Right kidney (tissue), 1 donor: ENCODE results near the gene AUH.

Source experiments
- DNase-seq: peaks from one replicate; pipeline ENCODE4 v3.0.0-alpha.2; 2016

AUH gene

DNA sequence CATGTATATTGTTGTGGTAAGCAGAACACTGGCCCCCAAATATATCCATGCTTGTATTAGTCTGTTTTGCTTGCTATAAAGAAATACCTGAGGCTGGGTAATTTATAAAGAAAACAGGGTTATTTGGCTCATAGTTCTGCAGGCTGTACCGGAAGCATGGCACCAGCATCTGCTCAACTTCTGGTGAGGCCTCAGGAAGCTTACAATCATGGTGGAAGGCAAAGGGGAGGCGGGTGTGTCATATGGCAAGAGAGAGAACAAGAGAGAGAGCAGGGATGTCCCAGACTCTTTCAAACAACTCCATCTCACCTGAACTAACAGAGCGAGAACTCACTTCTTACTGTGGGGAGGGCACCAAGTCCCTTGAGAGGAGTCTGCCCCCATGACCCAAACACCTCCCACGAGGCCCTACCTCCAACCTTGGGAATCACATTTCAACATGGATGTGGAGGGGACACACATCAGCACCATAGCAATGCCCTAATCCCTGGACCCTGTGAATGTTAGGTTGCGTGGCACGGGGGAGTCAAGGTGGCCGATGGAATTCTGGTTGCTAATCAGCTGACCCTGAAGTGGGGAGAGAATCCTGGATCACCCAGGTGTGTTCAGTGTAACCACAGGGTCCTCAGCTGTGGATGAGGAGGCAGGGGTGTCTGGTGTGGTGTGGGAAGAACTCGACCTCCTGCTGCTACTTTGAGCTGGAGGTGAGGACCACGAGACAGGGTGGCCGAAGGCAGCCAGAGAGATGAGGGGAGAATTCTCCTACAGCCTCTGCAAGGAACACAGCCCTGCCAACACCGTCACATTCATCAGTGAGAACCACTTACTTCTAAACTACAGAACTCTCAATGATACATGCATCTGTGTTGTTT, 172.8 kb downstream of the AUH start:
- DNase-seq: no peak

DNA sequence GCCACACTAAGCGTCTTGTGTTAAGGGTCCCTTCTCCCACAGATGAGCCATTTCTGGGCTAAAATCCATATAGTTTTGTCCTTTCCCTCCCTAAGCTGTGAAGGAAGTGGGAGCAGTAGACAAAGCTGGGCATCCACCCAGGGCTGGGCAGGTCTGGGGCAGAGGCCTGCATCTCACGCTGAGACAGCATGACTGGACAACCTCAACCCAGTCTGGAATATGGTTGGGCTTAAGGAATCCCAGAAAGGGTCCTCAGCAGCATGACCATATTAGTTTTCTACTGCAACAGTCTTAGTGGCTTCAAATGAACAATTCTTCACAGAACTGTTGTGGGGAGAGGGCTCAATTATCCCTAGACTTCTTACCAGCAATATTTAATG, 173.8 kb downstream of the AUH start:
- DNase-seq: no peak

DNA sequence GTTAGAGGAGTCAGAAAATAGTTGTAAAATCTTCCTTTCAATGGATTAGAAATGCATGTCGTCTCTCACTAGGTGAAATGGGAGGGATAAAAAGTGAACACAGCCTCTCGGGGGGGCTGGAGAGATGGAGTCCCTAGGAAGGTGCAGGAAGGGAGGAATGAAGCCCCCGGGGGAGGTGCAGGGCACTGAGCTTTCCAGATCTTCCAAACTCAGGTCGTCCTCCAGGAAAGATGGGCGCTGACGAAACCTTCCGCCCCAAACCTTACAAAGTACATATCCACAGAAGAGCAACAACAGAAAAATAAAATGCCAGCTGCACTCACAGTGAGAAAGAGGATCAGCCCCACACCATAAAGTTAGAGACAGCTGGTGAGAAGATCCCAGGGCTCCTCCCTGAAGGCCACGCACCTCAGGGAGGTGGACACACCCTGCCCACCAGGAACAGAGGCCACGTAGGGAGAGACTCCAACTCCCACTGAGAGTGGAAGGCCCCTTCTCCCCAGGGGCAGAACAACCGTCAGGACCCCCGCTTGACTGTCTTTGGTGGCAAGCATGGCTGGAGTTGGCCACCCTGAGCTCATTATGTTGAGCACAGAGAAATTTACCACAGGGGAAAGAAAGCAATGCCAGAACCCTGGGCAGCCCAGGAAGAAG, 174.3 kb downstream of the AUH start:
- DNase-seq: no peak

DNA sequence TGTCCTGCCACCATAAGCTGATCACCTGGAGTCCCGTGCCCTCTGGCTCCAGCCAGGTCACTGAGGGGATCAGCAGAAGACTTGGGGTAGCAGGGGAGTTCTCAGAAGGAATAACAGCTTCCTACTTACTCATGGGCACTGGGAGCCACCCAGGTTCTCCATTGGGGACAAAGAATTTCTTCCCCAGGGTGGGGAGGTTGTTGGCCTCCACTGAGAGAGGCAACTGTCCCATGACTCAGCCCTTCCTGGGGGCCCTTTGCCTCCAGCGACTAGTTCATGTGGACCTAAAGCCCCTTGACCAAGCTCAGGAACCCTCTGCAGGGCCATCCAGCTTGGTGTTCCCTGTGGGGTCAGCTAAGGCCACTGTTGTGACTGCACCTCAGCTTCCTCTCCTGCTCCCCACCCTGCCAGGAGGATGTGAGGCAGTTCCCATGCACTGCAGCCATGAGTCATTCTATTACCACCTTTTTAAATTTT, 175.0 kb downstream of the AUH start:
- DNase-seq: no peak

DNA sequence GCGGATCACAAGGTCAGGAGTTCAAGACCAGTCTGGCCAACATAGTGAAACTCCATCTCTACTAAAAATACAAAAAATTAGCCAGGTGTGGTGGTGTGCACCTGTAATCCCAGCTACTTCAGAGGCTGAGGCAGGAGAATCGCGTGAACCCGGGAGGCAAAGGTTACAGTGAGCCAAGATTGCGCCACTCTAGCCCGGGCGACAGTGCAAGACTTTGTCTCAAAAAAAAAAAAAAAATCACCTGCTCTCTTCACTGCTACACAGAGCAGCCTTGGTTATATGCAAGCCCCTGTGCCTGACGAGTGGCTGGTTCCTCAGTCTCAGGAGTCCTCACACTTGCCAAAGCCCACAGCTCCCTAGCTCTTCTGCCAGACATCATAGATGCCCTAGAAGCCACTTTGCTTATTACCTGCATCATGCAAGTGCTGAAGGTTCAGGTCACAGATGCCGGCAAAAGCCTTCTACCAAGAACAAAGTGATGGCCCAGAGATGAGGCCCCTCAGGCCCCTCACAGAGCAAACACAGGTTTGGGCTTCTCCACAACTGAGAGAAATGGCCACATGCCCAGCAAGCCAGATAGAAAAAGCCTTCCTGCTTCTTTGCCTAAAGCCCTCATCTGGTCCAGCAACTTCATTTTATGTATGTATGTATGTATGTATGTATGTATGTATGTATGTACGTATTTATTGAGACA, 176.4 kb downstream of the AUH start:
- no peak for DNase-seq

DNA sequence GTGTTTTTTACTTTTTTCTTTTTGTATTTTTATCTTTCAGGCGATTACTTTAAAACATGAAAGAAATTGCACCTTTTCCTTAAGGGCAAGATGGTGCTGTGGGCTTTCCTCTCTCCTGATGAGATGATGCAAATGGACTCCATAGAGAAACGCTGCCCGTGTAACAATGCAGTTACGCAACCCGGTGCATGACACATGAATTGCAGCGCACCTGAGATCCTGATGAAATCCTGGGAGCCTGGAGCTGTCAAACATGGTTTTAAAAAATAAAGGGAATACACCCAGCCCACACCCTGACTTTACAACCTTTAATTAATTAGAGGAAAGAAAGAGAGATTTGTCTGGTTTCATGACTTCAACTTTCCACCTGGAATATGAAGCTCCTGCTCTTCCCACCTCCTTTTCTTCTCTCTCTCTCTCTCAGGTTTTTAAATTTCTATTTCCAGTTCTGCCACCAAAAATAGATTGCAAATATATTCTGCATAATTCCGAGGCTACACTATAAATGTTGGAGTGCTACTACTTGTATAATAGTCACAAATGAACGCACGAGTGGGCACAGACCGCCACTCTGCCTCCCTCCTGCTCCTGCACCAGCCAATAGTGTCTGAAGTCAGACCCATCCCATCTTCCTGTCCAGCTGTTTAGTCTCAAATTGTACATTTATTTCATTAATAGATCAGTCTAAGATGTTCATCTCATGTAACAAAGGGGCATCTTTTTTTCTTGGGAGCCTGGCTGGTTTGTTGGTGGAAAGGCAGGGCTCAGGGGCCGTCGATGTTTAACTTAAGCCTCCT, 179.1 kb downstream of the AUH start:
- no peak for DNase-seq

DNA sequence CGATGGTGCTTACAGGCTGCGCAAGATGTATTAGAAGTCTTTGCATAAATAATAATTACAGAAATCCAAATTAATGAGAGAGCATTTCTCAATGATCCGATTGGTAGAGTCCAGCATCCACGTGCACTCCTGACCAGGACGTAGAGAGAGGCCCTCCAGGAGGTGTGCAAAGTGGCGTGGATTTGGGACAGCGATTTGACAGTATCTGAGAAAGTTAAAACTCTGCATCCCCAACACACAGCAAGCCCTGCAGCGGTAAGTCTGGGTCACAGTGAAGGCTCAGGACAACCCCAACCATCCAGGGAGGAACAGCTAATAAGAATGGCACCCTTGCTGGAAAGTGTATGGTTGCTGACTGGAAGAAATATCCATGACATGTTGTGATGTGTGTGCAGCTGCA, 180.2 kb downstream of the AUH start:
- no peak for DNase-seq

DNA sequence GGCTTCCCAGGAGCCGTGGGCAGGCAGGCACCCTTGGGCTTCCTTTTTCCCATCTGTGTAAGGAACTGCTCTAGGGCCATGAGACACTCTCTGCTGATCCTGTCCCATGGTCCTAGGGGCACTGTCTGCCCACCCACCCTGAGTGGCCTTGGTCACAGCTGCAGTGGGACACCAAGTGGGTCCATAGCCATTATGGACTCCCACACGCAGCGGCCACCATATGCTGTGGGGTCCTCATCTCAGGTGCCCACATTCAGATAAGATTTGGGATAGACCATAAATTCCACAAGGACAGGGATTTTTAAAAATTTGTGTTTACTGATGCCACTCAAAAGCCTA, 180.8 kb downstream of the AUH start:
- no peak for DNase-seq

DNA sequence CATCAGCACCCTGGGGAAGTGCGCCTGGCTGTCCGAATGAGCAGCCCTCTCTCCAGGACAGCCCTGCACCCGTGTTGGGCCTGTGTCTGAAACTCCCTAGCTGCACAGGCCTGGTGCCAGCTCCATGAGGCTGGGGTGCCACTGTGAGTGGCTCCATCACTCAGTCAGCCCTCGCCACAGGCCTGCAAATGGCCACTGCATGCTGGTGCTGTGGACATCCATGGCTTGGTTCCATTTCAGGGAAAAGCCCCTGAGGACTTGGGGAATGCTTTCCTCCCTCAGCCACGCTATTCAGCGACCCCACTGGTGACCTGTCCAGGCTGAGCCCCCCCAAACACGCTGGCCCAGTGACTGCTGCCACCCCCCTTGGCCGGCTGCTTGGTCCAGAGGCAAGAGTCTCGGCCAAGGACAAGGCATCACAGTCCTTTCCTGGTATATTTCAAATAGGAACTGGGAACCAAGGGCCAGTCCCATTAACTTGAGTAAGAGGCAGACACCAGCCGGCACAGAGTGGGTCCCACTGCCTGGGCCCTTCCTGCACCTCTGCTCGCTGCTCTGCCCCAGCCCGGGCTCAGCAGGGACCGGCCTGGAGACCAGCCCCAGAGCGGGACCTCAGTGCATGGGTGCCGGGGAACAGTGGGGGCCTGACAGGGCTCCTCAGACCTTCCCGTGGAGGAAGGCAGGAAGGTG, 181.3 kb downstream of the AUH start:
- no peak for DNase-seq

DNA sequence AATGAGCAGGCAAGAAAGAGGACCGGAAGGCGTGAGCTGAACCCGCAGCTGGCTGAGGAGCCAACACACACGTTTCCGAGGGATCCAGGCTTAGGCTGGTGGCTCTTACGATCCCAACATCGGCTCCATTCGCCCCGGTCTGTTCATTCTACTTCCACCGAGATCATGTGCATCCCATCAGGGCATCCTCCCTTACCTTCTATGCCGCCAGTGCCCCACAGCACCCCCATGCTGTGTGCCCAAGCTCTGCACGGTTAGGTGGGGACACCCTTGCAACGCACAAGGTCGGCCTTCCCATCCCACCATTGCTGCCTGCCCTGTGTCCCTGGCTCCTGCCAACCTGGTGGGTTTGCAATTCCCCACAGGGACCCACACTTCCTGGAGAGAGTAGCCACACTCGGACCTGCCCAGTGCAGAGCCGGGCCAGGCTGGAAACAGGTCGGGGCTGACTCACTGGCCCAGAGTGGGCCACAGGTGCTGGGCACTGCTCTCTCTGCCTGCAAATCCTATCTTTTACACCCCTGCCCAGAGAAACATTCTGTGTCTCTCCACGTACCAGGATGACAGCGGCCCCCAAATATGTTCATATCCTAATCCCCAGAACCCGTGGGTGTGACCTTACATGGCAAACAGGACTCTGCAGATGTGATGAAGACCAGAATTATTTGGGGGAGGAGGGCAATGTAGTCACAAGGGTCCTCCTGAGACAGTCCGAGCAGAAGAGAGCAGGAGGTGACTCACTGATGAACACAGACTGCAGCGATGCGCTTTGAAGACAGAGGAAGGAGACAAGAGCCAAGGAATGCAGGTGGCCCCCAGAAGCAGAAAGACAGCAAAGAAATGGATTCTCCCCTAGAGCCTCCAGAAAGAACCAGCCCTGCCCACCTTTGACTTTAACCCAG, 182.2 kb downstream of the AUH start:
- DNase-seq: no peak

DNA sequence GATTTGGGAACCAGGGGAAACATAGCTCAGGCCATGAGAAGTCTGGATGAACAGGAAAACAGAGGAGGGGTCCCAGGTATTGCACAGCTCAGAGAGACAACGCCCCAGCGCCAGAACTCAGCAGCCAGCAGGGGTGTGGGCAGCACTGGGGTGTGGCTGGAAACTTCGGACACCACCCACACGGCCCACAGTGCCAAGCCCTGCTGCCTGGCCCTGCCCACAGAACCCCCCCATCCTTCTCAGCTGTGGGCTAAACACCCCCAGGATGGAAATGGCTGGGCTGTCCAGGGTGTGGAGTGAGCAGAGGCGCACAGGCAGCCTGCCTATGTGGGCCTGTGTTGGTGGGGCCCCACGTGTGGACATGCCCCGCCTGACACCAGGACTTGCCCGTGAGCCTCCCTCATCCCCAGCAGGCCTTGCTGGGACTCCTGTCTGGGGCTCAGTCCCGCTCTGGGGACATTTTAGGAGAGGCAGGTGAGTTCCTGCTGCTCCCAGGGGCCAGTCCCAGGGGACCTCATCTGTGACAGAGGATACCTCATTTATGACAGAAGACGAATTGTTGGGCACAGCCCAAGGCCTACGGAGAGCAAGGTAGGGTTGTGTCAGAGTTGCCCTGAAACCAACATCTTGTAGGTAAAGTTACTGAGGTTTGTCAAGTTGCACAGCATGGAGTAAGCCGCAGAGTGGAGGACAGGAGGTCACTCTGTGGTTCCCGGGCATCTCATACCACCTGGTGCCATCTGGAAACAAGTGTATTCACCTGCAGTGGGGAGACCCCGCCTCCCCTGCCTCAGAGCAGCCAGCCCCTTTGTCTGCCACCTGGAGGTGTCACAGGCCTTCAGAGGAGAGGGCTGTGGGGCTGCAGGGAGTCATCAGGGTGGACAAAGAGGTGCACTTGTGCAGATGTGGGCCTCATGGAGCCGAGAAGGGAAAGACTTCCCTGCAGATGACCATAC, 183.2 kb downstream of the AUH start:
- no peak for DNase-seq

DNA sequence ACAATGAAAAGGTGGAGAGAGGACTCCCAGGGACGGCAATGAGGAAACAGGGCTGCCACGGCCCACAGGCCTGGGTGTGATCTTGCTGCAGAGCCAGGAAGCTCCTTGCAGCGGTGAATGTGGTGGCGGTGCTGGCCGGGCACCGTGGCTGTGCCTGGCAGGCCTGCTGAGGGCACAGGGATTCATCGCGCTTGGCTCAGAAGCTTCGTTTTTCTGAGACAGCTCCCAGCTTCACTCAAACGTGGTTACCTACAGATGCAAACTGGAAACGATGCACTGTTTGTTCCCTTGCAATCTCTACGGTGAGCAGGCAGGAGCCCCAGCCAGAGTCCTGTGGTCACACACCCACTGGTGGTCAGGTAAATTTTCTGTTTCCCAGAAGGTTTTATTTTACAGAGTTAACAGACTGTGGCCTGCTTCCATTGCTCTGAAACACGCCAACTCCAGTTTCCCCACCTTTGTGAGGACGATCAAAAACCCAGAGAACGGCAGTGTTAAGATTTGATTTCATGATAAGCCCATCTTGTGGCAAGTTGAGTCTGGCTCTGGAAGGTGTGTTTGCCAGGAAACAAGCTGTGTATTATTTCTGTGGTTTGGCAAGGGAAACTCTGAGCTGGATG, 183.9 kb downstream of the AUH start:
- no peak for DNase-seq

DNA sequence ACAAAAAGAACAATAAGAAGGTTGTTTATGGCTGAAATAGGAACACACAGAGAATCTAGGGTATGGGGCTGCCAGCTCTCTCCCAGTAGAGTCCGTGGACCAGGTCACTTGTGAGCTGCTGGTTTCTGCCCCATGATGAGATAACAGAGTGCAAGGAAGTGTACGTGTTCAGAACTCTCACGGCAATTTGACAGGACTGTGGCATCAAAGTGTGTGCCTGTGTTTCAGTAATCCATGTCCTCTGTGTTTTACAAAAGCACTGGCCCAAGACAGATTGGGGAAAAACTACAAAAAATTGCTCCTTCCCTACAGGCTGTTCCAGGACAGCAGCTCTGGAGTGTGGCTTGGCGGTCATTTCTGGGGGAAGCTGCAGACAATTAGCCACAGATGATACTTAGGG, 184.6 kb downstream of the AUH start:
- no peak for DNase-seq

DNA sequence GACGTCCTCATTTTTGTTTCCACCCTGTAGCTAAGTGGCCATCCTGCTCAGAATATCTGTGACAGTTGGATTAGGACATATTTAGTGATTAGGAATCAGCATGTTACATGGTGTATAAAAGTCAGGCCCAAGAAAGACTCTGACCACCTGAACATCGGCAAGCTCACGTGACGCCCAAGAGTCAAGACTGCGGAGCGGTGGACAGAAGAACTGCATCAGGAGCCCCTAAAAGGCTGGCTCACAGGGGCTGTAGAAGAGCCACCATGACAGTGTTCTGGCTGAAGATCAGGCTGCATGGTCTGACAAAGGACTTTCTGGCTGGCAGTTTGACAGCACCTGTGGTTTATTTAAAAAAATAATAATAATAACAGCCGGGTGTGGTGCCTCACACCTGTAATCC, 185.3 kb downstream of the AUH start:
- no peak for DNase-seq

DNA sequence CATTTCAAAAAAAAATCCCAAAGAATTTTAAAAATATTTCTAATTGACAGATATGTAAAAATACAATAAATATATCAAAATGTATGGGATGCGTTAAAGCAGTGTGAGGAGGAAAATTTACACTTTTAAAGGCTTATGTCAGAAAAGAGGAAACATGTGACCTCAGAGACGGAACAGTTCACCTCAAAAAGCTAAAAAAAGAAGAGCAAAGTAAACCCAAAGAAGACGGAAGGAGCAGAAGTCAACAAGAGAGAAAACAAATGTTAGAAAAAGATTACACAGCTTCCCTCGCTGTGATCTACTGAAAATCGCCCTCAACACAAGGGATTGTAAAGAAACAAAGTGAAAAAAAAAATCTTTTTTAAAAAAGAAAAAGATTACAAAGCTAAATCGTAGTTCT, 186.9 kb downstream of the AUH start:
- no peak for DNase-seq

DNA sequence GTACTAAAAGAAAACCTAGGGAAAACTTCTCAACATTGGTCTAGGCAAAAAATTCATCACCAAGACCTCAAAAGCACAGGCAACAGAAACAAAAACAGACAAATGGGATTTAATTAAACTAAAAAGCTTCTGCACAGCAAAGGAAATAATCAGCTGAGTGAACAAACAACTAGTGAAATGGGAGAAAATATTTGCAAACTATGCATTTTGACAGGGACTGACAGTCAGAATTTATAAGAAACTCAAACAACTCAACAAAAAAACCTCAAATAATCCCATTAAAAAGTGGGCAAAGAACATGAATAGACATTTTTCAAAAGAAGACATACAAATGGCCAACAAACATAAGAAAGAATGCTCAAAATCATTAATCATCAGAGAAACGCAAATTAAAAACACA, 189.4 kb downstream of the AUH start:
- no peak for DNase-seq

DNA sequence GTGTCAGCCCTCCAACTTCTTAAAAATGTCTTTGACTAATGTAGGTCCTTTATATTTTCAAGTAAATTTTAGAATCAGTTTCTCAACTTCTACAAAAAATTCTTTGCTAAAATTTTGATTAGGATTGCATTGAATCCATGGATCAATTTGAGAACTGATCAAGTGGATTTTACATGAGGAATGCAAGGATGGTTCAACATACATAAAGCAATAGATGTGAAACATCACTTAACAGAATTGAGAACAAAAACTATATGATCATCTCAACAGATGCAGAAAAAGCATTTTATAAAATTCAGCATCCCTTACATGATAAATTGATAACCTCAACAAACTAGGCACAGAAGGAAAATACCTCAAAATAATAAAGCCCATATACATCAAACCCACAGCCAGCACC, 190.8 kb downstream of the AUH start:
- no peak for DNase-seq

DNA sequence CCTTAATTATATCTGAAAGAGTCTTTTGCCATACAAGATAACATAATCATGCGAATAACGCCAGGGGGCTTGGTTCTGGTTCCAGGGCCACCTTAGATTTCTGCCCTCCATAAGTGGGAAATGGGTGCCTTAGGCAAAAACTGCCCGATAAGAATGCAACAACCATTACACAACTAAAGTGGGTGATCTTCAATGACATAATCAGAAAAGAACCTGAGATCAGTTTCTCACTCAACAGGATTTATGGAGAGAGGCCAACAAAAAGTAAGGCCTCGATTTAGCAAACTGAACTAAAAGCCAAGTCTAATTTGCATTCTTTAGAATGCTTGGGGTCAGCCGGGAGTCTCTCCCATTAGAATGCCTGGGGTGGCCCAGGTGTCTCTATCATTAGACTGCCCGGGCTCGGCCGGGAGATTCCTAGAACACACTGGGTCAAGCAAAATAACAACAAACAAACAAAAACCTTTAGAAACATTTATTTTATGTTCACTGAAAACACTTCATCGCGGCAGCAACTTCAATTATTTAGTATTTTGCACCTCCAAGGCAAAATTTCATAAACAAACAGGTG, 194.8 kb downstream of the AUH start:
- DNase-seq: no peak
